Smooth muscle cell (in vitro differentiated cells): ENCODE results near the gene CDS2. TPM values are rescaled to one million over a fixed set of nuclear protein-coding genes. Genes with fewer than 3 reads are reported as not detected.

Experiments used
- DNase-seq: peaks from one replicate; lab custom pipeline; 2025; ENCODE audit not compliant: unreplicated experiment; lab: John Stamatoyannopoulos, UW
- H2AFZ ChIP-seq: fragments of 200-600 bp; sonication (generic); 2 replicates; pipeline ENCODE4 v1.6.0; 2016; ENCODE audit warnings: antibody characterized with exemption, low read depth, mild to moderate bottlenecking
- H3F3A ChIP-seq: fragments of 200-600 bp; sonication (generic); 2 replicates; pipeline ENCODE4 v1.6.0; 2017; ENCODE audit warnings: antibody characterized with exemption, low read depth
- H3K27ac ChIP-seq: fragments of 200-600 bp; sonication (generic); 2 replicates; pipeline ENCODE4 v1.5.1; 2016; ENCODE audit warnings: low read depth, mild to moderate bottlenecking
- H3K27me3 ChIP-seq: fragments of 200-600 bp; sonication (generic); 2 replicates; pipeline ENCODE4 v1.6.1; 2016; ENCODE audit warnings: low read depth, mild to moderate bottlenecking
- H3K36me3 ChIP-seq: fragments of 200-600 bp; sonication (generic); 2 replicates; pipeline ENCODE4 v1.5.1; 2016; ENCODE audit warnings: low read depth
- H3K4me1 ChIP-seq: fragments of 200-600 bp; sonication (generic); 2 replicates; pipeline ENCODE4 v1.5.1; 2016; ENCODE audit warnings: low read depth
- H3K4me2 ChIP-seq: fragments of 200-600 bp; sonication (generic); 2 replicates; pipeline ENCODE4 v1.6.0; 2016; ENCODE audit warnings: mild to moderate bottlenecking
- H3K4me3 ChIP-seq: fragments of 200-600 bp; sonication (generic); 2 replicates; pipeline ENCODE4 v1.5.1; 2016; ENCODE audit warnings: mild to moderate bottlenecking
- H3K79me2 ChIP-seq: fragments of 200-600 bp; sonication (generic); 2 replicates; pipeline ENCODE4 v1.6.0; 2016; ENCODE audit warnings: low read depth, mild to moderate bottlenecking
- H3K9ac ChIP-seq: fragments of 200-600 bp; sonication (generic); 2 replicates; pipeline ENCODE4 v1.6.0; 2016; ENCODE audit warnings: low read depth
- H3K9me3 ChIP-seq: fragments of 200-600 bp; sonication (generic); replicated peaks from 2 replicates; pipeline ENCODE4 v1.5.1; 2016; ENCODE audit warnings: low read depth
- H4K20me1 ChIP-seq: fragments of 200-600 bp; sonication (generic); 2 replicates; pipeline ENCODE4 v1.6.0; 2016; ENCODE audit warnings: low read depth
- CTCF ChIP-seq: fragments of 200-600 bp; sonication (generic); IDR thresholded peaks from 2 replicates; pipeline ENCODE4 v1.5.1; 2017; ENCODE audit warnings: borderline replicate concordance, mild to moderate bottlenecking, antibody characterized with exemption; ENCODE audit not compliant: insufficient read depth, poor library complexity, severe bottlenecking
- WGBS: methylation state at CpG from one replicate; pipeline ENCODE4 v1.1.7; 2016; ENCODE audit warnings: low lambda C conversion rate; 5-methylcytosine and 5-hydroxymethylcytosine counted together
- polyA plus RNA-seq: library from polyadenylated mRNA; unstranded; fragments of >200 nt; fragmentation: Nextera tagmentation; extraction: Ambion mirVana; gene quantifications from 2 replicates; pipeline ENCODE4 v1.2.1, GENCODE V29; 2016
- total RNA-seq: library from RNA; depleted of rRNA; stranded (reverse); fragments of >200 nt; gene quantifications from 2 replicates; pipeline ENCODE4 v1.2.3, GENCODE V29; 2014

CDS2 gene
- total and polyA plus RNA-seq, 2 experiments from 2014 or later = 24.9 to 25.9 TPM

DNA sequence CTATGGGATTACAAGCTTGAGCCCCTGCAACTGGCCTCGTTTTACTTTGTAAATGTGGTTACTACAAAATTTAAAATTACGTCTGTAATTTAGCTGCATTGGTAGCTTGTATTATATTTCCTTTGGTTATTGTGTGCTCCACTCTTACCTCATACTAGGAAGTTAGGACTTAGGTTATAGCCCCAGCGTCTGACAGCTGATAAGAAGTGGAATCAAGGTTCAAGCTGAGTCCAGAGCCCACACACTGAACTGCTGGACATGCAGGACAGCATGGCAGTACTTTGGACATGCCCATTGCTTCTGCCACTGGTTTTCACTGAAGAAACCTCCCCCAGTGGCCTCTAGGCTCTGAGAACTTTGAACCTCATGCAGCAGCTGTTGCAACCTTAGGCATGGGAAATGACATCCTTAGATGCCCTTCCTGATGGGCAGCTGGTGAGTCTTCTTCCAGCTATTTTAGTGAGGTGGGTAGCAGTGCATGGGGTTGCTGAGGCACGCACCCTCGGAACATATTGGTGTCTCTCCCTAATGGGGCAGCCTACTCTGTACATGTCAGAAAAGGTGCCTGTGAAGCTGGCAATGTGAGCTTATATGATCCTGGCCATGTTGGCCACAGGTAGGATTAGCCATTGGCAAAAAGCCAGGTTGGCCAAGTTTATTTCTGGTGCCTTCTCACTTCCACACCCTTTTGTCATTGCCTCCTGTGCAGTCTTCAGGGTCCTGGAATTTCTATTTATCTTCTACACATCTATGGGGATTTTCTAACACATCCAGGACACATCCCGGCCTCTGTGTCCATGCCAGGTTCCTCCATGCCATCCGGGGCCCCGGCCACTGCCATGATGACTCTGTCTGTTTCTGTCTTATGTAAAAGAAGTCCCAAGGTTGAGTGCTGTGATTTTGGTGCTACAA, 85.3 kb downstream of the CDS2 start:
- no peaks in the 10 kb centered on the region for H3F3A ChIP-seq
- H3K79me2 ChIP-seq = no peaks in the 10 kb centered on the region
- H3K9ac ChIP-seq = no peak overlapping the region
- DNase-seq = no peak
- H3K36me3 ChIP-seq = no peaks in the 10 kb centered on the region
- no peak overlapping the region for H3K27ac ChIP-seq
- H3K4me2 ChIP-seq = no peak overlapping the region
- H3K9me3 ChIP-seq = no peaks in the 10 kb centered on the region
- WGBS = 89% methylated on average over 8 of the region's 8 CpGs
- H3K4me3 ChIP-seq = no peak overlapping the region
- no peaks in the 10 kb centered on the region for H4K20me1 ChIP-seq
- no peaks in the 10 kb centered on the region for H3K4me1 ChIP-seq
- no peak for TF ChIP-seq CTCF
- no peaks in the 10 kb centered on the region for H3K27me3 ChIP-seq
- H2AFZ ChIP-seq = no peak overlapping the region

DNA sequence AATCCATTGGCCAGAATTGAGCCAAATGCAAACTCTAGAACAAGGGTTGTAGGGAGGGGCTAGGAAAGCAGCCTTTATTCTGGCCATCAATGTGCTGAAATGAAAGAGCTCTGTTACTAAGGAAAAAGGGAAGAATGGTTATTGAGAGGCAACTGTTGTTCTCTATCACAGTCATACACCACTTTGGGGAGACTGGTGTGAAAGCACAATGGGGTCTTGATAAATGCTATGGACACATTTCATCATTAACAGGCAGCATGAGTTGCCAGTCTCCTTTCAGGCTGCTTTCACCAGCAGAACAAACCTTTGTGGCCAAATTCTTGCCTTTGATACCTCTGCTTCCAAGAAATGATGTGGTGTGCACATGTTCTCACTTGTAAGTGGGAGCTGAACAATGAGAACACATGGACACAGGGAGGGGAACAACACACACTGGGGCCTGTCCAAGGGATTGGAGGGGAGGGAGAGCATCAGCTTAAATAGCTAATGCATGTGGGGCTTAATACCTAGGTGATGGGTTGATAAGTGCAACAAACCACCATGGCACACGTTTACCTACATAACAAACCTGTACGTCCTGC, 86.2 kb downstream of the CDS2 start:
- H3K36me3 ChIP-seq = no peaks in the 10 kb centered on the region
- H3K27ac ChIP-seq = no peak overlapping the region
- no peak overlapping the region for H3K9ac ChIP-seq
- DNase-seq = no peak
- H3K9me3 ChIP-seq = no peaks in the 10 kb centered on the region
- H3K4me2 ChIP-seq = no peak overlapping the region
- H3K4me1 ChIP-seq = no peaks in the 10 kb centered on the region
- TF ChIP-seq CTCF = no peak
- no peak overlapping the region for H2AFZ ChIP-seq
- no peak overlapping the region for H3K4me3 ChIP-seq
- H4K20me1 ChIP-seq = no peaks in the 10 kb centered on the region
- WGBS = 91% methylated on average over 2 of the region's 2 CpGs
- H3K79me2 ChIP-seq = no peaks in the 10 kb centered on the region
- H3F3A ChIP-seq = no peaks in the 10 kb centered on the region
- H3K27me3 ChIP-seq = no peaks in the 10 kb centered on the region

DNA sequence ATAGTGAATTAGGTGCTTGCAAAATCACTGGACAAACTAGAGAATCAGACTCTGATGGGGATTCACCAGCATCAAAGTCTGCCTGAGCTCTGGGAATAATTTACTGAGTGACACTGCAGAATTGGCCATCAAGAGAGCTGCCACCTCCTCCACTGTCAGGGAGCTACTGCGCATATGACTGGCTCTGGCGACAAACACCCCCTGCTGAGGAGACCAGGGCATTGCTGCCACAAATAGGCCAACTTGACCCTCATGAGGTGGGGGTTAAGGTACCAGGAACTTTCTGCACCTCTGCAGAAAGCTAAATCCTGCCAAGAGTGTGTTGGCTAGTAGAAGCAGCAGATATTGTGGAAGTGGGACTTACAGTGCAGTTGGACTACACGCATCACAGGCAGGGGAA, 88.0 kb downstream of the CDS2 start:
- Histone ChIP-seq H3F3A (no peaks in the 10 kb centered on the region), H4K20me1 (no peaks in the 10 kb centered on the region), H3K4me3 (no peak overlapping the region), H3K4me1 (no peaks in the 10 kb centered on the region), H3K27me3 (no peaks in the 10 kb centered on the region), H3K36me3 (no peaks in the 10 kb centered on the region), H3K4me2 (no peak overlapping the region), H3K9me3 (no peaks in the 10 kb centered on the region), H3K9ac (no peak overlapping the region), H3K27ac (no peak overlapping the region), H3K79me2 (no peaks in the 10 kb centered on the region), H2AFZ (no peak overlapping the region)
- TF ChIP-seq CTCF = no peak
- DNase-seq = no peak
- 70% methylated on average over 3 of the region's 3 CpGs for WGBS
